HL-60/S4 treated with phorbol 12-myristate 13-acetate at 8.2 ng/mL for 4 days and 3 days (cell line): Measurements from ENCODE around the gene CACNB3.
"Not testable (repeated sequence)": the region's sequence is repeated elsewhere in the genome, so short reads cannot be mapped to it uniquely, and the experiment has no call there.

Source experiments
- in situ Hi-C: fragments of 300-500 bp; cut with MboI; formaldehyde crosslinking; loops from 2 replicates; pipeline ENCODE4 v1.15.0; 2022; ENCODE audit warnings: low sequenced_read_pairs

The CACNB3 gene

GRCh38 chr12:48816143-48816854 lies 2.0 kb upstream of the CACNB3 start:
- in situ Hi-C loops: no loop called here

GRCh38 chr12:48818831-48819590 lies 715 bp downstream of the CACNB3 start:
- in situ Hi-C loops: no loop called here

GRCh38 chr12:48819986-48820725 lies 1.9 kb downstream of the CACNB3 start:
- in situ Hi-C loops: no loop called here

- in situ Hi-C loops: no loop called here
Observed at GRCh38 chr12:48822139-48822538, 3.8 kb downstream of the CACNB3 start.

- in situ Hi-C loops: no loop called here
Observed at GRCh38 chr12:48822711-48823110, 4.4 kb downstream of the CACNB3 start.

- in situ Hi-C loops: no loop called here
Observed at GRCh38 chr12:48823281-48823680, 5.0 kb downstream of the CACNB3 start.

GRCh38 chr12:48824112-48824511 lies 5.8 kb downstream of the CACNB3 start:
- in situ Hi-C loops: no loop called here

GRCh38 chr12:48824905-48825304 lies 6.6 kb downstream of the CACNB3 start:
- in situ Hi-C loops: no loop called here

GRCh38 chr12:48826209-48826855 lies 8.0 kb downstream of the CACNB3 start:
- in situ Hi-C loops: no loop called here

- in situ Hi-C loops: no loop called here
Observed at GRCh38 chr12:48827026-48827425, 8.7 kb downstream of the CACNB3 start.

GRCh38 chr12:48827513-48828096 lies 9.3 kb downstream of the CACNB3 start:
- in situ Hi-C loops: no loop called here

- in situ Hi-C loops: no loop called here
Observed at GRCh38 chr12:48828293-48828692, 10.0 kb downstream of the CACNB3 start.

GRCh38 chr12:48828841-48829575 lies 10.7 kb downstream of the CACNB3 start:
- in situ Hi-C loops: no loop called here

- in situ Hi-C loops: no loop called here
Observed at GRCh38 chr12:48831257-48831656, 13.0 kb downstream of the CACNB3 start.

- in situ Hi-C loops: no loop called here
Observed at GRCh38 chr12:48832321-48833060, 14.2 kb downstream of the CACNB3 start.

GRCh38 chr12:48838048-48838447 lies 19.8 kb downstream of the CACNB3 start:
- in situ Hi-C loops: no loop called here

- in situ Hi-C loops: not testable (repeated sequence)
Observed at GRCh38 chr12:48842021-48842420, 23.7 kb downstream of the CACNB3 start.

GRCh38 chr12:48851883-48852733 lies 33.8 kb downstream of the CACNB3 start, which contains the start of gene DDX23:
DDX23 (minus strand) TSS chr12:48852163; CDS start chr12:48845782, 6,381 bp downstream.
- in situ Hi-C loops: loop anchor here (10.0 kb wide), 1 partner anchor 143 kb away; the partner anchor contains the start of gene DDN
